ENCODE measurements around the gene PRSS2. TPM values are rescaled to one million over a fixed set of nuclear protein-coding genes. Genes with fewer than 3 reads are reported as not detected.

The PRSS2 gene
- total RNA-seq, 1 donor from 2014 or later, result not detected

DNA sequence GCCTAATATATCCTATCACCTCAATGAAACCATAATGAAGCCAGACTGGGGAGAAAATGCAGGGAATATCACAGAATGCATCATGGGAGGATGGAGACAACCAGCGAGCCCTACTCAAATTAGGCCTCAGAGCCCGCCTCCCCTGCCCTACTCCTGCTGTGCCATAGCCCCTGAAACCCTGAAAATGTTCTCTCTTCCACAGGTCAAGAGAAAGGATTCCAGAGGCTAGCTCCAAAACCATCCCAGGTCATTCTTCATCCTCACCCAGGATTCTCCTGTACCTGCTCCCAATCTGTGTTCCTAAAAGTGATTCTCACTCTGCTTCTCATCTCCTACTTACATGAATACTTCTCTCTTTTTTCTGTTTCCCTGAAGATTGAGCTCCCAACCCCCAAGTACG is 31.5 kb downstream of the PRSS2 start:
- H3K4me1 ChIP-seq, result peaks cover 7% of the 10 kb centered on the region
- no peak for DNase-seq
- intact Hi-C loops (cut with micrococcal nuclease), result no loop called here
- no peak overlapping the region for H3K4me3 ChIP-seq
- no peak for TF ChIP-seq CTCF (IDR thresholded peaks at IDR 0.05; ENCODE audit: borderline replicate concordance)
- no peaks in the 10 kb centered on the region for H3K9me3 ChIP-seq (replicated peaks)
- no peak overlapping the region for H3K27ac ChIP-seq (replicated peaks)
- H3K27me3 ChIP-seq (ENCODE audit: low read depth), result peaks cover 98% of the 10 kb centered on the region
- H3K36me3 ChIP-seq, result no peaks in the 10 kb centered on the region

DNA sequence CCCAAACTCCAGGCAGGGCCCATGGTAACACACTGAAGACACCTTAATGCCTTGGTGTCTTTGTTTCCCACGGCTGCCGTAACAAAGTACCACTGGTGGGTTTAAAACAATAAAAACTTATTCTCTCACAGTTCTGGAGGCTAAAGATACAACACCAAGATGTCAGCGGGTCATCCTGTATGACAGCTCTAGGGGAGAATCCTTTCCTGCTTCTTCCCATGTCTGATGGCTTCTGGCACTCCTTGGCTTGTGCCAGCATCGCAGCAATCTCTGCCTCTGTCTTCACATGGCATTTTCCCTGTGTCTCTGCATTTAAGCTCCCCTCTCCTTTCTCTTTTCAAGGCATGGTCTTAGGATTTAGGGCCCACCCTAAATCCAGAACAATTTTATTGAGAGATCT is 33.1 kb downstream of the PRSS2 start:
- H3K4me3 ChIP-seq, result no peak overlapping the region
- TF ChIP-seq CTCF (IDR thresholded peaks at IDR 0.05; ENCODE audit: borderline replicate concordance), result no peak
- H3K36me3 ChIP-seq, result no peaks in the 10 kb centered on the region
- H3K9me3 ChIP-seq (replicated peaks), result no peaks in the 10 kb centered on the region
- no peak for DNase-seq
- H3K4me1 ChIP-seq, result no peaks in the 10 kb centered on the region
- H3K27ac ChIP-seq (replicated peaks), result no peak overlapping the region
- intact Hi-C loops (cut with micrococcal nuclease), result no loop called here
- peaks cover 98% of the 10 kb centered on the region for H3K27me3 ChIP-seq (ENCODE audit: low read depth)

GRCh38 chr7:142804728-142805207 is 34.0 kb downstream of the PRSS2 start:
- intact Hi-C loops (cut with micrococcal nuclease), result no loop called here
- Histone ChIP-seq H3K27ac (replicated peaks) (no peak overlapping the region), H3K9me3 (replicated peaks) (no peaks in the 10 kb centered on the region), H3K4me1 (no peaks in the 10 kb centered on the region), H3K36me3 (no peaks in the 10 kb centered on the region), H3K4me3 (no peak overlapping the region), H3K27me3 (ENCODE audit: low read depth) (peaks cover 98% of the 10 kb centered on the region)
- TF ChIP-seq CTCF (IDR thresholded peaks at IDR 0.05; ENCODE audit: borderline replicate concordance), result no peak
- no peak for DNase-seq

GRCh38 chr7:142805350-142806021 is 34.7 kb downstream of the PRSS2 start:
- no peak for TF ChIP-seq CTCF (IDR thresholded peaks at IDR 0.05; ENCODE audit: borderline replicate concordance)
- H3K36me3 ChIP-seq, result no peaks in the 10 kb centered on the region
- H3K27ac ChIP-seq (replicated peaks), result no peak overlapping the region
- no peak for DNase-seq
- H3K27me3 ChIP-seq (ENCODE audit: low read depth), result peaks cover 98% of the 10 kb centered on the region
- no peaks in the 10 kb centered on the region for H3K4me1 ChIP-seq
- H3K9me3 ChIP-seq (replicated peaks), result no peaks in the 10 kb centered on the region
- intact Hi-C loops (cut with micrococcal nuclease), result no loop called here
- H3K4me3 ChIP-seq, result no peak overlapping the region

DNA sequence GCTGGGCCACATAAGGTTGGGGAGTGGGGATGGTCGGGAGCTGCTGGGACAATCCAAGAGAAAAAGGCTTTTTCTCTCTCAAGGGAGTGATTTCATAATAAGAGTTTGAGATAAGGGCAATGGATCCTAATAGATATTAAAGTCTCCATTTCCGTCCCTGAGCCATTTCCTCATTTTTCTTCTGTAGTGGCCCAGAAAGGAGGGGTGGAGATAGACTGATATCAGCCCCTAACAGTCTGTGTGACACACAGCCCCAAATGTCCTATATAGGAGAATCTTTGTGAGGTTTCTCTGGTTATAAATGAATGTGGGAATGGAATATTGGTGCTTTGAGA is 35.2 kb downstream of the PRSS2 start:
- H3K27me3 ChIP-seq (ENCODE audit: low read depth), result peaks cover 98% of the 10 kb centered on the region
- H3K4me3 ChIP-seq, result no peak overlapping the region
- intact Hi-C loops (cut with micrococcal nuclease), result no loop called here
- no peak for DNase-seq
- H3K36me3 ChIP-seq, result no peaks in the 10 kb centered on the region
- no peaks in the 10 kb centered on the region for H3K9me3 ChIP-seq (replicated peaks)
- no peaks in the 10 kb centered on the region for H3K4me1 ChIP-seq
- H3K27ac ChIP-seq (replicated peaks), result no peak overlapping the region
- no peak for TF ChIP-seq CTCF (IDR thresholded peaks at IDR 0.05; ENCODE audit: borderline replicate concordance)
